Lower leg skin (tissue), 3 donors: ENCODE measurements around the gene SNRNP70.

Experiments used
- CTCF ChIP-seq, 3 donors: fragments of 450-650 bp; IDR thresholded peaks; one replicate each; pipeline ENCODE4 v1.5.1; 2016; ENCODE audit warnings: antibody characterized with exemption in 3 of 3, mild to moderate bottlenecking in 3 of 3, moderate library complexity in 2 of 3
- POLR2A ChIP-seq, 2 donors: fragments of 450-650 bp; IDR thresholded peaks; one replicate each; pipeline ENCODE4 v1.6.1; 2016 to 2017; ENCODE audit warnings: antibody characterized with exemption in 2 of 2, mild to moderate bottlenecking in 1 of 2, moderate library complexity in 1 of 2

GRCh38 chr19:49155820-49156346 is 70.6 kb downstream of the SNRNP70 start:
- no peak for TF ChIP-seq POLR2A (IDR thresholded peaks at IDR 0.05)
- TF ChIP-seq CTCF (IDR thresholded peaks at IDR 0.05), result no peak
